Brain microvascular endothelial cell (primary cell): Measurements from ENCODE around the gene WDR45.

Source experiments
- DNase-seq: peaks from one replicate; pipeline ENCODE4 v3.0.0-alpha.2; 2020
- H3K27ac ChIP-seq: fragments of 250-450 bp; sonication (Bioruptor Pico); 2 replicates; pipeline ENCODE4 v1.5.1; 2020; ENCODE audit warnings: mild to moderate bottlenecking, moderate library complexity
- H3K27me3 ChIP-seq: fragments of 250-450 bp; sonication (Bioruptor Pico); replicated peaks from 2 replicates; pipeline ENCODE4 v1.5.1; 2020; ENCODE audit warnings: mild to moderate bottlenecking
- H3K36me3 ChIP-seq: fragments of 250-450 bp; sonication (Bioruptor Pico); replicated peaks from 2 replicates; pipeline ENCODE4 v1.5.1; 2020; ENCODE audit warnings: mild to moderate bottlenecking
- H3K4me3 ChIP-seq: 2 replicates; pipeline ENCODE4 v1.5.1; 2011; ENCODE audit warnings: low read depth, mild to moderate bottlenecking, control low read depth, low read length, moderate library complexity
- CTCF ChIP-seq: IDR thresholded peaks from 2 replicates; pipeline ENCODE4 v1.5.1; 2011; ENCODE audit warnings: low read depth, mild to moderate bottlenecking, moderate library complexity, low read length, control low read depth, inconsistent platforms; ENCODE audit errors: missing control alignments
- in situ Hi-C: cut with HindIII; loops from 2 replicates; pipeline ENCODE4 v1.10.0; 2017; ENCODE audit warnings: low sequenced_read_pairs, low pct_ligation_motif_present

Gene WDR45

GRCh38 chrX:49053223-49054072, 26.2 kb downstream of the WDR45 start:
- no peak overlapping the region for H3K27ac ChIP-seq
- TF ChIP-seq CTCF: no peak
- H3K36me3 ChIP-seq: no peaks in the 10 kb centered on the region
- DNase-seq: peak; percentile 35
- no peaks in the 10 kb centered on the region for H3K27me3 ChIP-seq
- H3K4me3 ChIP-seq: peak overlapping the region; percentile 53
- in situ Hi-C loops: no loop called here

- in situ Hi-C loops: no loop called here
- no peak for DNase-seq
- peaks cover 7% of the 10 kb centered on the region for H3K36me3 ChIP-seq
- no peaks in the 10 kb centered on the region for H3K27me3 ChIP-seq
- TF ChIP-seq CTCF: no peak
- H3K27ac ChIP-seq: no peak overlapping the region
- peak overlapping the region; percentile 34 for H3K4me3 ChIP-seq
Measured at GRCh38 chrX:49043987-49044281, 35.8 kb downstream of the WDR45 start.

- in situ Hi-C loops: no loop called here
- H3K4me3 ChIP-seq: peak within 1 kb of the TSS; percentile 70
- peaks cover 12% of the 10 kb centered on the region for H3K36me3 ChIP-seq
- peak; percentile 67 for TF ChIP-seq CTCF
- no peaks in the 10 kb centered on the region for H3K27me3 ChIP-seq
- peak within 1 kb of the TSS; percentile 95 for H3K27ac ChIP-seq
- peak; percentile 98 for DNase-seq
Measured at GRCh38 chrX:49043220-49043986, 36.3 kb downstream of the WDR45 start, which contains the start of gene TFE3. TSS of gene TFE3 (minus strand) at chrX:49043357. CDS start at chrX:49043226, 131 bp downstream.

GRCh38 chrX:49042581-49043219, 37.0 kb downstream of the WDR45 start:
- no peak for TF ChIP-seq CTCF
- no peak for DNase-seq
- Histone ChIP-seq H3K36me3 (peaks cover 17% of the 10 kb centered on the region), H3K27ac (peak overlapping the region; percentile 95), H3K4me3 (peak overlapping the region; percentile 70), H3K27me3 (no peaks in the 10 kb centered on the region)
- in situ Hi-C loops: no loop called here

- in situ Hi-C loops: no loop called here
- peak; percentile 39 for DNase-seq
- Histone ChIP-seq H3K27ac (peak overlapping the region; percentile 95), H3K27me3 (no peaks in the 10 kb centered on the region), H3K36me3 (peaks cover 22% of the 10 kb centered on the region), H3K4me3 (peak overlapping the region; percentile 70)
- no peak for TF ChIP-seq CTCF
Measured at GRCh38 chrX:49041744-49042580, 37.7 kb downstream of the WDR45 start.
